H1 (cell line): ENCODE measurements around the gene TM4SF1. TPM values are rescaled to one million over a fixed set of nuclear protein-coding genes. Genes with fewer than 3 reads are reported as not detected.
"Not testable (repeated sequence)": the region's sequence is repeated elsewhere in the genome, so short reads cannot be mapped to it uniquely, and the experiment has no call there.

ENCODE experiments used
- CTCF ChIA-PET: fragments of 300-600 bp; sonication (Branson Sonifier 250); formaldehyde crosslinking; loops from one replicate; lab custom pipeline; 2021; ENCODE audit not compliant: partially characterized antibody; lab: Charles Lee
- POLR2A ChIA-PET: fragments of 300-600 bp; sonication (Branson Sonifier 250); formaldehyde crosslinking; loops from one replicate; lab custom pipeline; 2021; ENCODE audit warnings: inconsistent platforms; ENCODE audit not compliant: partially characterized antibody; lab: Charles Lee
- DNase-seq, 2 experiments: peaks; one replicate each; pipeline versions ENCODE4 v3.0.0 to v3.0.0-alpha.2; 2010 to 2022; ENCODE audit warnings: low spot score in 2 of 2, low read depth in 1 of 2, mixed read lengths in 1 of 2
- FAIRE-seq: peaks from 2 replicates; lab custom pipeline; 2011; peaks lifted over from hg19 to GRCh38; lab: Jason Lieb, UNC
- H2AFZ ChIP-seq: 2 replicates; pipeline ENCODE4 v1.8.1; 2012; ENCODE audit warnings: low read length, inconsistent platforms
- H2AK5ac ChIP-seq: 2 replicates; pipeline ENCODE4 v1.6.1; 2013; ENCODE audit warnings: low read depth, low read length
- H2BK120ac ChIP-seq: replicated peaks from 2 replicates; pipeline ENCODE3; 2013; ENCODE audit warnings: low read depth, low read length, inconsistent platforms
- H2BK12ac ChIP-seq: 2 replicates; pipeline ENCODE4 v1.6.1; 2013; ENCODE audit warnings: low read depth, low read length
- H2BK15ac ChIP-seq: 2 replicates; pipeline ENCODE4 v1.6.1; 2013; ENCODE audit warnings: low read length
- H2BK20ac ChIP-seq: 2 replicates; pipeline ENCODE4 v1.6.1; 2013; ENCODE audit warnings: low read length
- H2BK5ac ChIP-seq: 2 replicates; pipeline ENCODE4 v1.6.1; 2013; ENCODE audit warnings: low read depth, low read length
- H3K14ac ChIP-seq: 2 replicates; pipeline ENCODE4 v1.6.1; 2013; ENCODE audit warnings: inconsistent platforms; ENCODE audit not compliant: insufficient read length
- H3K18ac ChIP-seq: 2 replicates; pipeline ENCODE4 v1.6.1; 2013; ENCODE audit warnings: low read length; ENCODE audit errors: extremely low read depth
- H3K23ac ChIP-seq: 2 replicates; pipeline ENCODE4 v1.6.1; 2013; ENCODE audit warnings: inconsistent platforms; ENCODE audit not compliant: insufficient read length
- H3K23me2 ChIP-seq: 2 replicates; pipeline ENCODE4 v1.6.1; 2013; ENCODE audit warnings: low read depth, low read length
- H3K27ac ChIP-seq: 2 replicates; pipeline ENCODE4 v1.6.1; 2011; ENCODE audit warnings: low read depth, low read length, inconsistent platforms
- H3K27me3 ChIP-seq, 4 experiments: replicated peaks in 1 of 4; 1 replicate in 1 of 4; 2 replicates in 3 of 4; pipeline versions ENCODE4 v1.6.1 to v1.8.1; 2011 to 2013; ENCODE audit warnings: low read length in 3 of 4, mild to moderate bottlenecking in 3 of 4, inconsistent platforms in 2 of 4, mixed read lengths in 2 of 4, moderate library complexity in 1 of 4; ENCODE audit not compliant: control insufficient read depth in 3 of 4, insufficient read depth in 3 of 4; ENCODE audit errors: extremely low read depth in 1 of 4
- H3K36me3 ChIP-seq, 4 experiments: 2 replicates each; pipeline versions ENCODE4 v1.6.1 to v1.8.1; 2011 to 2013; ENCODE audit warnings: mild to moderate bottlenecking in 4 of 4, low read length in 3 of 4, moderate library complexity in 2 of 4, control low read depth in 1 of 4, inconsistent platforms in 1 of 4; ENCODE audit not compliant: insufficient read depth in 4 of 4, control insufficient read depth in 2 of 4
- H3K4ac ChIP-seq: replicated peaks from 2 replicates; pipeline ENCODE3; 2013; ENCODE audit warnings: low read length, low read depth, mixed read lengths, inconsistent platforms; ENCODE audit not compliant: insufficient read length
- H3K4me1 ChIP-seq, 4 experiments: replicated peaks in 1 of 4; 1 replicate in 1 of 4; 2 replicates in 3 of 4; pipeline versions ENCODE4 v1.6.1 to v1.8.1; 2011 to 2013; ENCODE audit warnings: low read length in 3 of 4, inconsistent platforms in 2 of 4, mixed read lengths in 1 of 4; ENCODE audit not compliant: insufficient read depth in 4 of 4, control insufficient read depth in 3 of 4
- H3K4me2 ChIP-seq, 2 experiments: 2 replicates each; pipeline versions ENCODE4 v1.6.1 to v1.8.1; 2011 to 2013; ENCODE audit warnings: low read depth in 2 of 2, low read length in 2 of 2, control low read depth in 1 of 2, inconsistent platforms in 1 of 2, mild to moderate bottlenecking in 1 of 2; ENCODE audit not compliant: insufficient read depth in 1 of 2
- H3K4me3 ChIP-seq, 4 experiments: fragments of 200-600, 300-600 bp in 1 of 4; sonication (generic), shearing (Covaris generic), sonication (Bioruptor Twin) in 1 of 4; 2 replicates each; pipeline versions ENCODE4 v1.5.1 to v1.8.1; 2011 to 2016; ENCODE audit warnings: low read length in 4 of 4, low read depth in 3 of 4, control low read depth in 2 of 4, inconsistent platforms in 2 of 4, mild to moderate bottlenecking in 2 of 4, mixed read lengths in 1 of 4, moderate library complexity in 1 of 4; ENCODE audit not compliant: insufficient read depth in 2 of 4; ENCODE audit errors: extremely low read depth in 1 of 4
- H3K56ac ChIP-seq: replicated peaks from 2 replicates; pipeline ENCODE3; 2013; ENCODE audit warnings: low read depth, mild to moderate bottlenecking, mixed read lengths, low read length, inconsistent platforms; ENCODE audit not compliant: insufficient read length
- H3K79me1 ChIP-seq: 2 replicates; pipeline ENCODE4 v1.6.1; 2013; ENCODE audit warnings: low read depth, low read length, control low read depth
- H3K79me2 ChIP-seq, 2 experiments: 2 replicates each; pipeline versions ENCODE4 v1.6.1 to v1.8.1; 2012 to 2013; ENCODE audit warnings: low read length in 2 of 2, mild to moderate bottlenecking in 2 of 2, inconsistent platforms in 1 of 2; ENCODE audit not compliant: insufficient read depth in 2 of 2, control insufficient read depth in 1 of 2
- H3K9ac ChIP-seq, 4 experiments: replicated peaks in 1 of 4; 1 replicate in 1 of 4; 2 replicates in 3 of 4; pipeline versions ENCODE4 v1.6.1 to v1.8.1; 2011 to 2013; ENCODE audit warnings: low read depth in 3 of 4, low read length in 3 of 4, control low read depth in 2 of 4, mild to moderate bottlenecking in 2 of 4, moderate library complexity in 2 of 4, inconsistent platforms in 1 of 4; ENCODE audit errors: extremely low read depth in 1 of 4
- H3K9me3 ChIP-seq, 2 experiments: 2 replicates each; pipeline versions ENCODE4 v1.6.1 to v1.8.1; 2012 to 2013; ENCODE audit warnings: mild to moderate bottlenecking in 2 of 2, moderate library complexity in 2 of 2, control low read depth in 1 of 2, inconsistent platforms in 1 of 2, low read depth in 1 of 2, low read length in 1 of 2, mixed read lengths in 1 of 2; ENCODE audit not compliant: insufficient read depth in 2 of 2
- H4K20me1 ChIP-seq, 2 experiments: replicated peaks in 1 of 2; 2 replicates each; pipeline versions ENCODE3 to v1.8.1; 2011 to 2013; ENCODE audit warnings: inconsistent platforms in 2 of 2, low read length in 2 of 2, mild to moderate bottlenecking in 1 of 2; ENCODE audit not compliant: insufficient read depth in 2 of 2, control insufficient read depth in 1 of 2
- H4K5ac ChIP-seq: 2 replicates; pipeline ENCODE4 v1.6.1; 2013; ENCODE audit warnings: low read length, low read depth, mixed read lengths, inconsistent platforms; ENCODE audit not compliant: insufficient read length
- H4K8ac ChIP-seq: 2 replicates; pipeline ENCODE4 v1.8.0; 2013; ENCODE audit warnings: mild to moderate bottlenecking, moderate library complexity, low read length, inconsistent platforms; ENCODE audit not compliant: insufficient read depth; ENCODE audit errors: extremely low read depth
- H4K91ac ChIP-seq: replicated peaks from 2 replicates; pipeline ENCODE3; 2013; ENCODE audit warnings: low read length, mixed read lengths, inconsistent platforms; ENCODE audit not compliant: insufficient read length
- WGBS, 2 experiments: shearing (Covaris generic) in 1 of 2; methylation state at CpG; one replicate each; pipeline versions ENCODE4 v1.1.6 to v1.1.7; 2013 to 2015; ENCODE audit warnings: low lambda C conversion rate in 2 of 2, mixed read lengths in 2 of 2, inconsistent platforms in 1 of 2, low coverage in 1 of 2, missing lambda C conversion rate in 1 of 2; ENCODE audit not compliant: insufficient replicate concordance in 2 of 2, insufficient coverage in 1 of 2, insufficient read length in 1 of 2; ENCODE audit errors: extremely low coverage in 1 of 2, missing lambda C conversion rate in 1 of 2; 5-methylcytosine and 5-hydroxymethylcytosine counted together
- polyA plus RNA-seq, 7 experiments: library from polyadenylated mRNA; depleted of rRNA in 3 of 7; stranded (reverse) in 5 of 7; unstranded in 2 of 7; fragments of >200 nt in 5 of 7; fragments of 200-250 nt in 2 of 7; gene quantifications; 1 replicate in 5 of 7; 2 replicates in 1 of 7; 4 replicates in 1 of 7; pipeline versions ENCODE4 v1.2.1 to v1.2.3, GENCODE V29; 2011 to 2013; ENCODE audit warnings: missing spikeins in 2 of 7, mixed read lengths in 2 of 7
- total RNA-seq: library from RNA; stranded (reverse); fragmentation: NEBNext Ultra II Directional; extraction: Animal tissue kit (Norgen Biotek cat#: 25700); gene quantifications from 2 replicates; pipeline ENCODE4 v1.2.1, GENCODE V29; 2021

The TM4SF1 gene
- total and polyA plus RNA-seq, 2 of the 8 experiments (the other 6 are each of a cell fraction or from before 2014, with no cell fraction given) = 0.26 to 1.3 TPM

- POLR2A ChIA-PET, H3K4me1 ChIP-seq, H4K8ac ChIP-seq, H3K4ac ChIP-seq, H3K4me2 ChIP-seq, H2BK12ac ChIP-seq, H4K5ac ChIP-seq, H2BK120ac ChIP-seq, H3K9me3 ChIP-seq, H2AK5ac ChIP-seq, FAIRE-seq, H3K36me3 ChIP-seq, H3K79me1 ChIP-seq, H3K27me3 ChIP-seq, H2BK5ac ChIP-seq, H3K18ac ChIP-seq, H3K79me2 ChIP-seq, H4K20me1 ChIP-seq, H3K4me3 ChIP-seq, H4K91ac ChIP-seq, H3K56ac ChIP-seq, DNase-seq, H2BK15ac ChIP-seq, H3K14ac ChIP-seq, H3K27ac ChIP-seq, H2AFZ ChIP-seq, H3K23ac ChIP-seq, H2BK20ac ChIP-seq, H3K9ac ChIP-seq, H3K23me2 ChIP-seq: not testable (repeated sequence)
- no CpG with 5 or more reads among the region's 32 CpGs for WGBS, 2 experiments
- CTCF ChIA-PET = interaction anchor here (0.8 kb wide), 1 partner anchor 26 kb away, joined by 4 read pairs; no protein-coding TSS in a partner anchor
These were observed 2.8 kb upstream of the TM4SF1 start for GRCh38 chr3:149380220-149380619.
